Keratinocyte (primary cell): Measurements from ENCODE around the gene TNNT2. TPM values are rescaled to one million over a fixed set of nuclear protein-coding genes. Genes with fewer than 3 reads are reported as not detected.
A peak's percentile ranks its signal among the peaks of the same experiment; 100 is the strongest.

Source experiments
- DNase-seq: peaks from one replicate; pipeline ENCODE4 v3.0.0-alpha.2; 2011; ENCODE audit warnings: low read depth, missing footprints, low spot score
- FAIRE-seq: peaks from 2 replicates; lab custom pipeline; 2011; peaks lifted over from hg19 to GRCh38; lab: Jason Lieb, UNC
- H2AFZ ChIP-seq: 2 replicates; pipeline ENCODE4 v1.6.0; 2012; ENCODE audit warnings: low read length, control low read depth, inconsistent platforms; ENCODE audit not compliant: control insufficient read depth
- H3K27ac ChIP-seq: 2 replicates; pipeline ENCODE4 v1.5.1; 2011; ENCODE audit warnings: low read length; ENCODE audit not compliant: control insufficient read depth, insufficient read depth
- H3K27me3 ChIP-seq: 3 replicates; pipeline ENCODE4 v1.6.0; 2011; ENCODE audit warnings: low read length; ENCODE audit not compliant: control insufficient read depth, insufficient read depth; ENCODE audit errors: extremely low read depth
- H3K36me3 ChIP-seq, 2 experiments: 2 replicates in 1 of 2; 3 replicates in 1 of 2; pipeline ENCODE4 v1.5.1; 2011; ENCODE audit warnings: low read length in 2 of 2, mild to moderate bottlenecking in 1 of 2; ENCODE audit not compliant: control insufficient read depth in 2 of 2, insufficient read depth in 2 of 2; ENCODE audit errors: extremely low read depth in 1 of 2
- H3K4me1 ChIP-seq: 3 replicates; pipeline ENCODE4 v1.5.1; 2011; ENCODE audit warnings: low read length; ENCODE audit not compliant: control insufficient read depth, insufficient read depth; ENCODE audit errors: extremely low read depth
- H3K4me2 ChIP-seq: 3 replicates; pipeline ENCODE4 v1.6.0; 2011; ENCODE audit warnings: low read depth, low read length; ENCODE audit not compliant: control insufficient read depth, insufficient read depth; ENCODE audit errors: extremely low read depth
- H3K4me3 ChIP-seq, 3 experiments: fragments of 200-600 bp in 1 of 3; sonication (generic) in 1 of 3; 2 replicates in 2 of 3; 3 replicates in 1 of 3; pipeline ENCODE4 v1.5.1; 2011 to 2016; ENCODE audit warnings: low read length in 3 of 3, mild to moderate bottlenecking in 3 of 3, control low read depth in 2 of 3, inconsistent platforms in 1 of 3, low read depth in 1 of 3, mixed read lengths in 1 of 3, mixed run types in 1 of 3, moderate library complexity in 1 of 3; ENCODE audit not compliant: control insufficient read depth in 2 of 3, insufficient read depth in 2 of 3; ENCODE audit errors: extremely low read depth in 1 of 3
- H3K79me2 ChIP-seq: 2 replicates; pipeline ENCODE4 v1.6.0; 2012; ENCODE audit warnings: low read length; ENCODE audit not compliant: control insufficient read depth, insufficient read depth
- H3K9ac ChIP-seq: 3 replicates; pipeline ENCODE4 v1.6.0; 2011; ENCODE audit warnings: low read length; ENCODE audit not compliant: control insufficient read depth, insufficient read depth; ENCODE audit errors: extremely low read depth
- H3K9me1 ChIP-seq: 3 replicates; pipeline ENCODE4 v1.6.0; 2011; ENCODE audit warnings: low read length; ENCODE audit not compliant: control insufficient read depth, insufficient read depth; ENCODE audit errors: extremely low read depth
- H3K9me3 ChIP-seq: 2 replicates; pipeline ENCODE4 v1.5.1; 2012; ENCODE audit warnings: low read depth, low read length; ENCODE audit not compliant: control insufficient read depth
- H4K20me1 ChIP-seq: 3 replicates; pipeline ENCODE4 v1.6.0; 2011; ENCODE audit warnings: low read length; ENCODE audit not compliant: control insufficient read depth, insufficient read depth; ENCODE audit errors: extremely low read depth
- CTCF ChIP-seq, 3 experiments: IDR thresholded peaks in 1 of 3; conservative IDR thresholded peaks in 1 of 3; optimal IDR thresholded peaks in 1 of 3; 2 replicates in 2 of 3; 3 replicates in 1 of 3; pipeline versions ENCODE3 to v1.5.1; 2011; ENCODE audit warnings: low read length in 3 of 3, mild to moderate bottlenecking in 3 of 3, moderate library complexity in 2 of 3, control low read depth in 1 of 3, inconsistent platforms in 1 of 3; ENCODE audit not compliant: insufficient read depth in 2 of 3; ENCODE audit errors: extremely low read depth in 1 of 3
- EZH2 ChIP-seq: IDR thresholded peaks from one replicate; pipeline ENCODE4 v1.6.1; 2012; ENCODE audit warnings: inconsistent platforms, mild to moderate bottlenecking, low read length, moderate library complexity
- dilution Hi-C: fragments of 300-500 bp; cut with MboI; formaldehyde crosslinking; loops from one replicate; pipeline ENCODE4 v1.7.0; 2020; ENCODE audit warnings: low sequenced_read_pairs; ENCODE audit not compliant: extremely low pct_ligation_motif_present
- polyA plus RNA-seq, 5 experiments: library from polyadenylated mRNA; depleted of rRNA in 3 of 5; stranded (reverse) in 3 of 5; stranded (forward) in 1 of 5; unstranded in 1 of 5; fragments of >200 nt; gene quantifications; 1 replicate in 1 of 5; 2 replicates in 3 of 5; 3 replicates in 1 of 5; pipeline versions ENCODE4 v1.2.1 to v1.2.3, GENCODE V29; 2011 to 2012; ENCODE audit warnings: missing spikeins in 2 of 5, low read depth in 1 of 5, low replicate concordance in 1 of 5

TNNT2 gene
- polyA plus RNA-seq, 1 donor (not counting 4 experiments of a cell fraction or from before 2014, with no cell fraction given): 1.4 TPM

- TF ChIP-seq EZH2: no peak
- TF ChIP-seq CTCF (optimal IDR thresholded peaks at IDR 0.05 in 1 of 3, IDR thresholded peaks at IDR 0.05 in 1 of 3, conservative IDR thresholded peaks at IDR 0.05 in 1 of 3; ENCODE audit: extremely low read depth in 1 of 3, insufficient read depth in 2 of 3, low read length in 3 of 3): no peak
- Histone ChIP-seq H3K79me2 (peaks cover 67% of the 10 kb centered on the region), H3K9me1 (no peaks in the 10 kb centered on the region), H2AFZ (no peak overlapping the region), H3K27ac (peak overlapping the region; percentile 99), H3K4me3 (no peak overlapping the region), H4K20me1 (no peaks in the 10 kb centered on the region), H3K36me3 (peaks cover 29 to 36% of the 10 kb centered on the region in 2 experiments), H3K4me2 (peak overlapping the region; percentile 79), H3K27me3 (no peaks in the 10 kb centered on the region), H3K9ac (peak overlapping the region; percentile 89), H3K9me3 (no peaks in the 10 kb centered on the region), H3K4me1 (peaks cover 72% of the 10 kb centered on the region)
- peak; percentile 39 for FAIRE-seq
- dilution Hi-C loops: no loop called here
- no peak for DNase-seq
Measured at GRCh38 chr1:201310251-201310985, 67.1 kb downstream of the TNNT2 start.

- Histone ChIP-seq H3K79me2 (peaks cover 67% of the 10 kb centered on the region), H2AFZ (no peak overlapping the region), H3K9me1 (no peaks in the 10 kb centered on the region), H3K4me3 (no peak overlapping the region), H3K4me1 (peaks cover 78% of the 10 kb centered on the region), H3K4me2 (peak overlapping the region; percentile 34), H3K27ac (peak overlapping the region; percentile 99), H3K27me3 (no peaks in the 10 kb centered on the region), H4K20me1 (no peaks in the 10 kb centered on the region), H3K36me3 (peaks cover 27 to 34% of the 10 kb centered on the region in 2 experiments), H3K9me3 (no peaks in the 10 kb centered on the region), H3K9ac (peak overlapping the region; percentile 89)
- peak; percentile 91 for FAIRE-seq
- no peak for TF ChIP-seq EZH2
- TF ChIP-seq CTCF (optimal IDR thresholded peaks at IDR 0.05 in 1 of 3, IDR thresholded peaks at IDR 0.05 in 1 of 3, conservative IDR thresholded peaks at IDR 0.05 in 1 of 3; ENCODE audit: extremely low read depth in 1 of 3, insufficient read depth in 2 of 3, low read length in 3 of 3): peak; percentile 17 to 81 (median 65)
- dilution Hi-C loops: loop anchor here (10.0 kb wide), 1 partner anchor 85 kb away; no protein-coding TSS in a partner anchor
- DNase-seq: no peak
Measured at GRCh38 chr1:201309416-201309815, 68.1 kb downstream of the TNNT2 start.

Other genes starting within 250 kb of the TNNT2 start
- gene TMEM9, start 223.2 kb downstream of the TNNT2 start, polyA plus RNA-seq: 56.0 to 106 TPM (median 59.8 TPM) in 3 replicates
- gene IGFN1, start 186.9 kb downstream of the TNNT2 start, polyA plus RNA-seq: not detected in 3 replicates
- gene PKP1, start 94.2 kb downstream of the TNNT2 start, polyA plus RNA-seq: 163 to 301 TPM (median 169 TPM) in 3 replicates
- gene LAD1, start 21.6 kb upstream of the TNNT2 start, polyA plus RNA-seq: 82.4 to 140 TPM (median 82.9 TPM) in 3 replicates
- gene TNNI1, start 44.0 kb upstream of the TNNT2 start, polyA plus RNA-seq: not detected in 3 replicates
- 47.0 to 104 TPM (median 48.2 TPM) in 3 replicates for gene PHLDA3, start 91.5 kb upstream of the TNNT2 start, polyA plus RNA-seq
- gene CSRP1, start 129.4 kb upstream of the TNNT2 start, polyA plus RNA-seq: 165 to 200 TPM (median 168 TPM) in 3 replicates
- gene NAV1, start 161.4 kb upstream of the TNNT2 start, polyA plus RNA-seq: 8.1 to 32.7 TPM (median 13.2 TPM) in 3 replicates